ENCODE data around the gene VMAC.

VMAC gene

GRCh38 chr19:5894704-5895349 is 9.8 kb upstream of the VMAC start:
- no peak overlapping the region for H2BK5ac ChIP-seq (ENCODE audit: low read length)
- no peak overlapping the region for H2AK5ac ChIP-seq (ENCODE audit: low read length)
- H3K27ac ChIP-seq (ENCODE audit: low read depth, low read length) = no peak overlapping the region
- no peak overlapping the region for H3K4me3 ChIP-seq (ENCODE audit: low read length)
- no peak overlapping the region for H2BK15ac ChIP-seq (replicated peaks; ENCODE audit: low read depth)
- H3K36me3 ChIP-seq (ENCODE audit: control insufficient read depth, insufficient read depth, low read length) = peaks cover 4% of the 10 kb centered on the region
- no peak overlapping the region for H3K56ac ChIP-seq (ENCODE audit: low read length)
- DNase-seq = no peak
- no peak overlapping the region for H3K18ac ChIP-seq (ENCODE audit: low read length)
- no CpG with 5 or more reads among the region's 28 CpGs for WGBS (ENCODE audit: extremely low coverage, insufficient coverage, low lambda C conversion rate)
- no peak overlapping the region for H2BK120ac ChIP-seq (ENCODE audit: low read depth, low read length)
- H3K79me2 ChIP-seq (ENCODE audit: control insufficient read depth, insufficient read depth, low read length) = peaks cover under 1% of the 10 kb centered on the region
- no peak overlapping the region for H4K8ac ChIP-seq (ENCODE audit: low read depth, low read length)
- H3K27me3 ChIP-seq (ENCODE audit: insufficient read depth, low read length, poor library complexity) = no peaks in the 10 kb centered on the region
- no peak overlapping the region for H3K4ac ChIP-seq (ENCODE audit: low read depth, low read length)
- H3K9ac ChIP-seq (ENCODE audit: low read length) = no peak overlapping the region
- no peak overlapping the region for H3K23ac ChIP-seq (ENCODE audit: low read length)
- no peak overlapping the region for H3K4me2 ChIP-seq (ENCODE audit: low read length)
- peaks cover 3% of the 10 kb centered on the region for H3K79me1 ChIP-seq (ENCODE audit: low read length)
- H4K5ac ChIP-seq (ENCODE audit: low read length) = no peak overlapping the region
- no peaks in the 10 kb centered on the region for H3K4me1 ChIP-seq (ENCODE audit: control insufficient read depth, low read depth, low read length)

GRCh38 chr19:5895409-5895808 is 9.3 kb upstream of the VMAC start:
- Histone ChIP-seq H4K5ac (ENCODE audit: low read length) (no peak overlapping the region), H2AK5ac (ENCODE audit: low read length) (no peak overlapping the region), H3K23ac (ENCODE audit: low read length) (no peak overlapping the region), H3K9ac (ENCODE audit: low read length) (no peak overlapping the region), H3K27ac (ENCODE audit: low read depth, low read length) (no peak overlapping the region), H2BK15ac (replicated peaks; ENCODE audit: low read depth) (no peak overlapping the region), H3K79me2 (ENCODE audit: control insufficient read depth, insufficient read depth, low read length) (peaks cover 6% of the 10 kb centered on the region), H3K4me1 (ENCODE audit: control insufficient read depth, low read depth, low read length) (no peaks in the 10 kb centered on the region), H3K36me3 (ENCODE audit: control insufficient read depth, insufficient read depth, low read length) (peaks cover 4% of the 10 kb centered on the region), H3K4ac (ENCODE audit: low read depth, low read length) (no peak overlapping the region), H3K4me3 (ENCODE audit: low read length) (no peak overlapping the region), H3K4me2 (ENCODE audit: low read length) (no peak overlapping the region), H2BK120ac (ENCODE audit: low read depth, low read length) (no peak overlapping the region), H4K8ac (ENCODE audit: low read depth, low read length) (no peak overlapping the region), H3K79me1 (ENCODE audit: low read length) (peaks cover 9% of the 10 kb centered on the region), H3K27me3 (ENCODE audit: insufficient read depth, low read length, poor library complexity) (no peaks in the 10 kb centered on the region), H3K56ac (ENCODE audit: low read length) (no peak overlapping the region), H2BK5ac (ENCODE audit: low read length) (no peak overlapping the region), H3K18ac (ENCODE audit: low read length) (no peak overlapping the region)
- no peak for DNase-seq
- WGBS (ENCODE audit: extremely low coverage, insufficient coverage, low lambda C conversion rate) = no CpG with 5 or more reads among the region's 15 CpGs

DNA sequence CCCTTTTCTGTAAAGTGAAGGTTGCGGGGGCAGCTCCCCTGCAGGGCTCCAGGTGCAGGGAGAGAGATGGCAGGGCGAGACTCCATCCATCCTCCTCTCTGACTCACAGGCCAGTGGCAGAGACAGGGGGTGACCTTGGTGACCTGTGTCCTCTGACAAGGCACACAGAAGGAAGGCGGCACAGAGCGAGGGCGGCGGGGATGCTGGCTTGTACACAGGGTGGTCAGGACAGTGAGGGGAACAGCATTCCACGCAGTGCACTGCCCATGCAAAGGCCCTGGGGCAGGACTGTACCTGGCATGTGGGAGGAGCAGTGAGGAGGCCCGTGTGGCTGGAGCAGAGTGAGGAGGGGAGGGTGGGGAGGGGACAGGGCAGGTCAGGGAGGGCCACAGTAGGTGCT is 8.8 kb upstream of the VMAC start:
- Histone ChIP-seq H3K4ac (ENCODE audit: low read depth, low read length) (no peak overlapping the region), H2BK5ac (ENCODE audit: low read length) (no peak overlapping the region), H2BK120ac (ENCODE audit: low read depth, low read length) (no peak overlapping the region), H3K23ac (ENCODE audit: low read length) (no peak overlapping the region), H4K8ac (ENCODE audit: low read depth, low read length) (no peak overlapping the region), H3K27me3 (ENCODE audit: insufficient read depth, low read length, poor library complexity) (no peaks in the 10 kb centered on the region), H3K56ac (ENCODE audit: low read length) (no peak overlapping the region), H3K27ac (ENCODE audit: low read depth, low read length) (no peak overlapping the region), H4K5ac (ENCODE audit: low read length) (no peak overlapping the region), H2AK5ac (ENCODE audit: low read length) (no peak overlapping the region), H3K9ac (ENCODE audit: low read length) (no peak overlapping the region), H3K36me3 (ENCODE audit: control insufficient read depth, insufficient read depth, low read length) (peaks cover 4% of the 10 kb centered on the region), H3K79me2 (ENCODE audit: control insufficient read depth, insufficient read depth, low read length) (peaks cover 8% of the 10 kb centered on the region), H3K4me2 (ENCODE audit: low read length) (no peak overlapping the region), H3K4me3 (ENCODE audit: low read length) (no peak overlapping the region), H3K18ac (ENCODE audit: low read length) (no peak overlapping the region), H3K4me1 (ENCODE audit: control insufficient read depth, low read depth, low read length) (no peaks in the 10 kb centered on the region), H3K79me1 (ENCODE audit: low read length) (peaks cover 9% of the 10 kb centered on the region), H2BK15ac (replicated peaks; ENCODE audit: low read depth) (no peak overlapping the region)
- WGBS (ENCODE audit: extremely low coverage, insufficient coverage, low lambda C conversion rate) = no CpG with 5 or more reads among the region's 8 CpGs
- DNase-seq = no peak

DNA sequence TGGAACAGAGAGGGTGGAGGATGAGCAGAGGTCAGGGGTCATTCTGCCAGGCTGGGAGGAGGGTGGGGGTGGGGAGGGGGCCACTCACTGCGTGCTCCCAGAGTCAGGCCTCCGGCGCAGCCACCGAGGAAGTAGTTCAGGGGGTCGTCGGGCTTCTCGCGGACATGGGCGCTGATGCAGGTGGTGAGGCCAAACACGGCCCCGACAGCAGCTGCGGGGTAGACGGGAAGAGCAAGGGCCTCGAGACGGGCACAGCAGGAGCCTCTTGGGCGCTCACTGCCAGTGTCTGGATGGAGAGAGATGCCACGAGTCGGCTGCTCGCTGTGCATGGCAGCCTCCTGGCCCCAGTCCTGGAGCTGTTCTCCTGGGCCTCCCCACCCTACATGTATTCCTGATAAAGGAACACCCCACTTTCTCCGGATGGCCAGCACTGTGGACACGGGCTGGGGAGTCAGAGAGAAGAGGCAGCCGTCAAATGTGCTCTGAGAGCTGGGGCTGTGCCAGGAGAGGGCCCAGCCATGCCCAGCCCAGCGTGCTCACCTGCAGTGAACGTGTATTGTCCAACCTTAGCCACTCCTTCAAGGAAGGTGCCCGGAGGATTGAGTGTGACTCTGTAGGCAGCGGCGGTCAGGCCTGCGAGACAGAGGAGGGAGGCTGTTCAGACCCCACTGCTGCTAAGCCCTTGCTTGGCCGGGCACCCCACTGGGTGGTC is 8.2 kb upstream of the VMAC start:
- H2BK5ac ChIP-seq (ENCODE audit: low read length) = no peak overlapping the region
- no peak overlapping the region for H3K9ac ChIP-seq (ENCODE audit: low read length)
- no CpG with 5 or more reads among the region's 29 CpGs for WGBS (ENCODE audit: extremely low coverage, insufficient coverage, low lambda C conversion rate)
- no peak overlapping the region for H3K27ac ChIP-seq (ENCODE audit: low read depth, low read length)
- no peak overlapping the region for H3K4me3 ChIP-seq (ENCODE audit: low read length)
- no peaks in the 10 kb centered on the region for H3K4me1 ChIP-seq (ENCODE audit: control insufficient read depth, low read depth, low read length)
- no peak for DNase-seq
- H3K56ac ChIP-seq (ENCODE audit: low read length) = no peak overlapping the region
- no peak overlapping the region for H2BK120ac ChIP-seq (ENCODE audit: low read depth, low read length)
- no peak overlapping the region for H3K4ac ChIP-seq (ENCODE audit: low read depth, low read length)
- H3K79me1 ChIP-seq (ENCODE audit: low read length) = peaks cover 9% of the 10 kb centered on the region
- H3K27me3 ChIP-seq (ENCODE audit: insufficient read depth, low read length, poor library complexity) = no peaks in the 10 kb centered on the region
- H3K23ac ChIP-seq (ENCODE audit: low read length) = no peak overlapping the region
- no peak overlapping the region for H2BK15ac ChIP-seq (replicated peaks; ENCODE audit: low read depth)
- no peak overlapping the region for H2AK5ac ChIP-seq (ENCODE audit: low read length)
- peaks cover 12% of the 10 kb centered on the region for H3K79me2 ChIP-seq (ENCODE audit: control insufficient read depth, insufficient read depth, low read length)
- no peak overlapping the region for H3K4me2 ChIP-seq (ENCODE audit: low read length)
- no peak overlapping the region for H3K18ac ChIP-seq (ENCODE audit: low read length)
- H3K36me3 ChIP-seq (ENCODE audit: control insufficient read depth, insufficient read depth, low read length) = peaks cover 4% of the 10 kb centered on the region
- H4K8ac ChIP-seq (ENCODE audit: low read depth, low read length) = no peak overlapping the region
- H4K5ac ChIP-seq (ENCODE audit: low read length) = no peak overlapping the region

DNA sequence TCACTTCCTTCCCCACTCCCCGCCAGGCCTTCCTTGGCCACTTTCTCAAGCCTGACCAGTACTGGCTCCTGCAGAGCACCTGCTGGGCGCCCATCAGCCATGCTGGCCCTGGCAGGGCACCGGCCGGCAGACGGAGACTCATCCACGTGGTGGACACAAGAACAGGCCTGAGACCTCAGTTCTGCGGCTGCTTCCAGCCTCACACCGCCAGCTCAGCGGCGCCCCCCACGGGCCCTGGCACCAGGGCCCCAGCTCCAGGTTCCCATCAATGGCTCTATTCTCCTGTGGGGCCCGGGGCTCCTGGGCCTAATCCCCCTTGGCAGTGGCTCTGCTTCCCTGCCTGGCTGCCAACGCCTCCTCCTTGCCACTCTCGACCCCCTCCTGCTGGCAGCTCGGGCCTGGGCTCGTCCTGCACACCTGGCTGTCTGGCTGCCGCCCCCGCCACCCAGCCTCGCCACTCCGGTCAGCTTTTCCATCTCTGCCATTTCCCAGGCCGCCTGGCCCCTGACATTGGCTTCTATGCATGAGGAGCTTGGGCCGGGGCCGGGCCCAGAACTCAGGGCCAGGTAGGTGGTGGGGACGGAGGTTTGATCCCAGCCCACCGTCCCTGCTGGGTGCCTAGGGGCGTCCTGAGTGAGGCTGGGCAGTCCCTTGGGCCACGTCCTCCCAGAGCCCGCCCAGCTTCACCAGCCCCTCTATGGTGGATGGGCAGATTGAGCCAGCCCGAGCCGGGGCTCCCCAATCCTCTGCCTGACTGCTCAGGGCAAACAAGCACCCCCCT is 7.3 kb upstream of the VMAC start:
- H3K27me3 ChIP-seq (ENCODE audit: insufficient read depth, low read length, poor library complexity) = no peaks in the 10 kb centered on the region
- H3K9ac ChIP-seq (ENCODE audit: low read length) = no peak overlapping the region
- H3K4ac ChIP-seq (ENCODE audit: low read depth, low read length) = no peak overlapping the region

More for the DNA sequence above, 7.3 kb upstream of the VMAC start:
- H2BK15ac ChIP-seq (replicated peaks; ENCODE audit: low read depth) = no peak overlapping the region
- H2AK5ac ChIP-seq (ENCODE audit: low read length) = no peak overlapping the region
- H3K18ac ChIP-seq (ENCODE audit: low read length) = no peak overlapping the region
- no CpG with 5 or more reads among the region's 30 CpGs for WGBS (ENCODE audit: extremely low coverage, insufficient coverage, low lambda C conversion rate)
- peaks cover 4% of the 10 kb centered on the region for H3K36me3 ChIP-seq (ENCODE audit: control insufficient read depth, insufficient read depth, low read length)
- no peak for DNase-seq
- H3K79me2 ChIP-seq (ENCODE audit: control insufficient read depth, insufficient read depth, low read length) = peaks cover 15% of the 10 kb centered on the region
- H4K5ac ChIP-seq (ENCODE audit: low read length) = no peak overlapping the region
- no peak overlapping the region for H2BK5ac ChIP-seq (ENCODE audit: low read length)
- no peak overlapping the region for H3K56ac ChIP-seq (ENCODE audit: low read length)
- H3K4me3 ChIP-seq (ENCODE audit: low read length) = no peak overlapping the region
- no peaks in the 10 kb centered on the region for H3K4me1 ChIP-seq (ENCODE audit: control insufficient read depth, low read depth, low read length)
- H3K27ac ChIP-seq (ENCODE audit: low read depth, low read length) = no peak overlapping the region
- H3K23ac ChIP-seq (ENCODE audit: low read length) = no peak overlapping the region
- no peak overlapping the region for H2BK120ac ChIP-seq (ENCODE audit: low read depth, low read length)
- no peak overlapping the region for H4K8ac ChIP-seq (ENCODE audit: low read depth, low read length)
- peaks cover 10% of the 10 kb centered on the region for H3K79me1 ChIP-seq (ENCODE audit: low read length)
- no peak overlapping the region for H3K4me2 ChIP-seq (ENCODE audit: low read length)
